SU-DHL-6 (cell line): ENCODE results near the gene ZNF135.

ENCODE experiments used
- CTCF ChIP-seq: fragments of 200-600 bp; sonication (generic); IDR thresholded peaks from one replicate; pipeline ENCODE4 v1.5.1; 2017; ENCODE audit warnings: antibody characterized with exemption, mild to moderate bottlenecking, low read length, moderate library complexity; ENCODE audit not compliant: insufficient read depth, poor library complexity, severe bottlenecking
- EZH2phosphoT487 ChIP-seq: fragments of 200-600 bp; sonication (generic), shearing (Covaris generic); conservative IDR thresholded peaks from 2 replicates; pipeline ENCODE4 v1.6.1; 2018; ENCODE audit warnings: mild to moderate bottlenecking, antibody characterized with exemption, low read length, moderate library complexity, mixed read lengths

GRCh38 chr19:58056261-58056660 lies 2.8 kb upstream of the ZNF135 start:
- TF ChIP-seq CTCF (no peak), EZH2phosphoT487 (no peak)
